Measurements from ENCODE around the gene TBK1. TPM values are rescaled to one million over a fixed set of nuclear protein-coding genes. Genes with fewer than 3 reads are reported as not detected.
A peak's percentile ranks its signal among the peaks of the same experiment; 100 is the strongest.

The TBK1 gene
- total RNA-seq, 1 experiment from 2014 or later = 15.9 TPM

DNA sequence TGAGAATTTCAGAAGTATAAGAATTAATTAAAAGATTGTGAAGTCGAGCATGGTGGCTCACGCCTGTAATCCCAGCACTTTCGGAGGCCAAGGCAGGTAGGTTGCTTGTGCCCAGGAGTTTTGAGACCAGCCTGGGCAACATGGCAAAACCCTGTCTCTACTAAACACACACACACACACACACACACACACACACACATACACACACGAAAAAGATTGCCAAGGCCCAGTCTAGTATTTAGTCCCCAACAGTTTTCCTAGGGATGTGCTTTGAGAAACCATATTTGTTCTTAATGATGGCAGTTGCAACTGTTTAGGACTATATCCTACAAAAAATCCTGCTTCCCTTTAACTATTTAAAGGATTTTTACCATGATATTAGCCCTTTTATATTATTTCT, 6.0 kb downstream of the TBK1 start (continued):
- TF ChIP-seq, protein P1, sequence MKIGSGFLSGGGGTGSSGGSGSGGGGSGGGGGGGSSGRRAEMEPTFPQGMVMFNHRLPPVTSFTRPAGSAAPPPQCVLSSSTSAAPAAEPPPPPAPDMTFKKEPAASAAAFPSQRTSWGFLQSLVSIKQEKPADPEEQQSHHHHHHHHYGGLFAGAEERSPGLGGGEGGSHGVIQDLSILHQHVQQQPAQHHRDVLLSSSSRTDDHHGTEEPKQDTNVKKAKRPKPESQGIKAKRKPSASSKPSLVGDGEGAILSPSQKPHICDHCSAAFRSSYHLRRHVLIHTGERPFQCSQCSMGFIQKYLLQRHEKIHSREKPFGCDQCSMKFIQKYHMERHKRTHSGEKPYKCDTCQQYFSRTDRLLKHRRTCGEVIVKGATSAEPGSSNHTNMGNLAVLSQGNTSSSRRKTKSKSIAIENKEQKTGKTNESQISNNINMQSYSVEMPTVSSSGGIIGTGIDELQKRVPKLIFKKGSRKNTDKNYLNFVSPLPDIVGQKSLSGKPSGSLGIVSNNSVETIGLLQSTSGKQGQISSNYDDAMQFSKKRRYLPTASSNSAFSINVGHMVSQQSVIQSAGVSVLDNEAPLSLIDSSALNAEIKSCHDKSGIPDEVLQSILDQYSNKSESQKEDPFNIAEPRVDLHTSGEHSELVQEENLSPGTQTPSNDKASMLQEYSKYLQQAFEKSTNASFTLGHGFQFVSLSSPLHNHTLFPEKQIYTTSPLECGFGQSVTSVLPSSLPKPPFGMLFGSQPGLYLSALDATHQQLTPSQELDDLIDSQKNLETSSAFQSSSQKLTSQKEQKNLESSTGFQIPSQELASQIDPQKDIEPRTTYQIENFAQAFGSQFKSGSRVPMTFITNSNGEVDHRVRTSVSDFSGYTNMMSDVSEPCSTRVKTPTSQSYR (CRISPR knock-in tag; IDR thresholded peaks at IDR 0.05) = no peak

DNA sequence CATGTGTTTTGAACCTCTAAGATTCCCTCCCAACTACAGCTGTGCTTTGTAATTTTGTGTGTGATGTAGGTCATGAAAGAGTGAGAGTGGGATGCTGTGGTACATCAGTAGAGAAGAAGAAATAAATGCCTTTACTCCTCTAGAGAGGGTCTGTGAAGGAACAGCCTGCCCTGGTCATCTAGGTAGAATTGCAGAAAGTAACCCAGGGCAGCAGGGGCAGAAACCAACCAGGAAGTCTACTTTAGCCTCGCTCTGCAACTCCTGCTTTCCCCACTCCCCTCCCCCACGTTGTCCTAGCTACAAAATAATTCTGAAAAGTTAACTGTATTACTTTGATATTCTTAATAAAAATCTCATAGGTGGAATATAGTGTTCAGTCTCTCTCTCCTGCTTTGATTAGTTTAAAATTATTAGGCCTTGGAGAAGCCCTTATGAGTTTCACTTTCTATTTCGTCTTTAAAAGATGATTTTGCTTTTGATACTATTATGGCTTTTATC, 7.5 kb downstream of the TBK1 start:
- Mint-ChIP-seq H3K4me3 (no peak overlapping the region), H3K27me3 (ENCODE audit: low read depth) (no peaks in the 10 kb centered on the region), H3K27ac (peak overlapping the region; percentile 52), H3K4me1 (peaks cover 9% of the 10 kb centered on the region), H3K36me3 (peaks cover 27% of the 10 kb centered on the region), H3K9me3 (no peaks in the 10 kb centered on the region)
- ChIA-PET CTCF (interaction anchor here (1.0 to 1.1 kb wide), 2 partner anchors 8 to 149 kb away, joined by 3 read pairs; no protein-coding TSS in a partner anchor), POLR2A (no interaction called here)
- TF ChIP-seq, protein P2, sequence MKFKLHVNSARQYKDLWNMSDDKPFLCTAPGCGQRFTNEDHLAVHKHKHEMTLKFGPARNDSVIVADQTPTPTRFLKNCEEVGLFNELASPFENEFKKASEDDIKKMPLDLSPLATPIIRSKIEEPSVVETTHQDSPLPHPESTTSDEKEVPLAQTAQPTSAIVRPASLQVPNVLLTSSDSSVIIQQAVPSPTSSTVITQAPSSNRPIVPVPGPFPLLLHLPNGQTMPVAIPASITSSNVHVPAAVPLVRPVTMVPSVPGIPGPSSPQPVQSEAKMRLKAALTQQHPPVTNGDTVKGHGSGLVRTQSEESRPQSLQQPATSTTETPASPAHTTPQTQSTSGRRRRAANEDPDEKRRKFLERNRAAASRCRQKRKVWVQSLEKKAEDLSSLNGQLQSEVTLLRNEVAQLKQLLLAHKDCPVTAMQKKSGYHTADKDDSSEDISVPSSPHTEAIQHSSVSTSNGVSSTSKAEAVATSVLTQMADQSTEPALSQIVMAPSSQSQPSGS (CRISPR knock-in tag; IDR thresholded peaks at IDR 0.05; ENCODE audit: borderline replicate concordance, low read depth) = no peak
- TF ChIP-seq, protein P3, sequence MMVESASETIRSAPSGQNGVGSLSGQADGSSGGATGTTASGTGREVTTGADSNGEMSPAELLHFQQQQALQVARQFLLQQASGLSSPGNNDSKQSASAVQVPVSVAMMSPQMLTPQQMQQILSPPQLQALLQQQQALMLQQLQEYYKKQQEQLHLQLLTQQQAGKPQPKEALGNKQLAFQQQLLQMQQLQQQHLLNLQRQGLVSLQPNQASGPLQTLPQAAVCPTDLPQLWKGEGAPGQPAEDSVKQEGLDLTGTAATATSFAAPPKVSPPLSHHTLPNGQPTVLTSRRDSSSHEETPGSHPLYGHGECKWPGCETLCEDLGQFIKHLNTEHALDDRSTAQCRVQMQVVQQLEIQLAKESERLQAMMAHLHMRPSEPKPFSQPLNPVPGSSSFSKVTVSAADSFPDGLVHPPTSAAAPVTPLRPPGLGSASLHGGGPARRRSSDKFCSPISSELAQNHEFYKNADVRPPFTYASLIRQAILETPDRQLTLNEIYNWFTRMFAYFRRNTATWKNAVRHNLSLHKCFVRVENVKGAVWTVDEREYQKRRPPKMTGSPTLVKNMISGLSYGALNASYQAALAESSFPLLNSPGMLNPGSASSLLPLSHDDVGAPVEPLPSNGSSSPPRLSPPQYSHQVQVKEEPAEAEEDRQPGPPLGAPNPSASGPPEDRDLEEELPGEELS (CRISPR knock-in tag; IDR thresholded peaks at IDR 0.05) = no peak
- TF ChIP-seq GRHL2 (CRISPR knock-in tag; IDR thresholded peaks at IDR 0.05; ENCODE audit: insufficient replicate concordance, severe bottlenecking) (no peak), ETV6 (CRISPR knock-in tag; IDR thresholded peaks at IDR 0.05) (no peak), FOXJ3 (CRISPR knock-in tag; IDR thresholded peaks at IDR 0.05; ENCODE audit: borderline replicate concordance) (no peak), ZNF219 (CRISPR knock-in tag; IDR thresholded peaks at IDR 0.05; ENCODE audit: borderline replicate concordance) (no peak), TP53 (CRISPR knock-in tag; IDR thresholded peaks at IDR 0.05) (no peak), FOXK1 (CRISPR knock-in tag; IDR thresholded peaks at IDR 0.05) (no peak), ATF1 (CRISPR knock-in tag; IDR thresholded peaks at IDR 0.05) (no peak), ZNF138 (CRISPR knock-in tag; conservative IDR thresholded peaks at IDR 0.05) (no peak), CREB1 (CRISPR knock-in tag; IDR thresholded peaks at IDR 0.05) (no peak)
- TF ChIP-seq, protein P4, sequence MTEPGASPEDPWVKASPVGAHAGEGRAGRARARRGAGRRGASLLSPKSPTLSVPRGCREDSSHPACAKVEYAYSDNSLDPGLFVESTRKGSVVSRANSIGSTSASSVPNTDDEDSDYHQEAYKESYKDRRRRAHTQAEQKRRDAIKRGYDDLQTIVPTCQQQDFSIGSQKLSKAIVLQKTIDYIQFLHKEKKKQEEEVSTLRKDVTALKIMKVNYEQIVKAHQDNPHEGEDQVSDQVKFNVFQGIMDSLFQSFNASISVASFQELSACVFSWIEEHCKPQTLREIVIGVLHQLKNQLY (CRISPR knock-in tag; IDR thresholded peaks at IDR 0.05) = no peak
- ATAC-seq = 0 out of 2 replicates have a peak, but pooled peaks have one; percentile 38
- DNase-seq (ENCODE audit: low spot score) = no peak

DNA sequence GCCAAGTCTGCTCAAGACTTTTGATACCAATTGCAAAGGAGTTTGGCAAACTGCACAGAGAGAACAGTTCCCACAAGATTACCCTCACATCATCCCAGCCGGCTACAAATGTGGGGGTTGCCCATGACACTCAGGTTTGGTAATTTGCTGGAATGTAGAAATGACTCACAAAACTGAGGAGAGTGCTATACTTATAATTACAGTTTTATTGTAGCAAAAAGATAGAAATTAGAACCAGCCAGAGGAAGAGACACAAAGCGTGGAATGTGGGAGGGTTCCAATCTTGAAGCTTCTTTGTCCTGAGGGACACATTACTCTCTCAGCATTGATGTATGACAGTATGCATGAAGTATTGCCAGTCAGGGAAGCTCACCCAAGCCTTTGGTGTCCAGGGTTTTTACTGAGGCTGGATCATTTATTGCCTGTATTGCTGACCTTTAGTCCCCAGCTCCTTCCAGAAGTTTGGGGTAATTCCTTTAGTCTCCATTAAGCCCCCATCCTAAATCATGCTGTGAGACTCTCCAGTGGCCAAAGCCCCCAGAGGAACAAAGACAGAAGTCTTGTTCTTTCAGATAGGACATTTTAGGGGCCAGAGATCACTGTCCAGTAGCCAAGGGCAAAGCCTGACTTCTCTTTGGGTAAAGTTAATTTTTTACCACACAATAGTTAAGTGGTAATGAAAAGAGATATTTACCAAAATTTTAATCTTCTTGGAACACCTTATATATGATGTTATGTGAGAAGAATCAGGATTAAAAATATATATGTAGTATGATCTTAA, 9.9 kb downstream of the TBK1 start:
- H3K4me3 Mint-ChIP-seq = no peak overlapping the region
- H3K4me1 Mint-ChIP-seq = peaks cover 9% of the 10 kb centered on the region
- H3K27ac Mint-ChIP-seq = peak overlapping the region; percentile 72; the same call in 1 of the 2 replicates
- ChIA-PET POLR2A (no interaction called here), CTCF (interaction anchor here (0.8 kb wide), 1 partner anchor 334 kb away, joined by 3 read pairs; no protein-coding TSS in a partner anchor)
- ATAC-seq (no peak), DNase-seq (ENCODE audit: low spot score) (no peak)
- peaks cover 33% of the 10 kb centered on the region for H3K36me3 Mint-ChIP-seq
- no peaks in the 10 kb centered on the region for H3K9me3 Mint-ChIP-seq
- H3K27me3 Mint-ChIP-seq (ENCODE audit: low read depth) = no peaks in the 10 kb centered on the region
- TF ChIP-seq, protein P5, sequence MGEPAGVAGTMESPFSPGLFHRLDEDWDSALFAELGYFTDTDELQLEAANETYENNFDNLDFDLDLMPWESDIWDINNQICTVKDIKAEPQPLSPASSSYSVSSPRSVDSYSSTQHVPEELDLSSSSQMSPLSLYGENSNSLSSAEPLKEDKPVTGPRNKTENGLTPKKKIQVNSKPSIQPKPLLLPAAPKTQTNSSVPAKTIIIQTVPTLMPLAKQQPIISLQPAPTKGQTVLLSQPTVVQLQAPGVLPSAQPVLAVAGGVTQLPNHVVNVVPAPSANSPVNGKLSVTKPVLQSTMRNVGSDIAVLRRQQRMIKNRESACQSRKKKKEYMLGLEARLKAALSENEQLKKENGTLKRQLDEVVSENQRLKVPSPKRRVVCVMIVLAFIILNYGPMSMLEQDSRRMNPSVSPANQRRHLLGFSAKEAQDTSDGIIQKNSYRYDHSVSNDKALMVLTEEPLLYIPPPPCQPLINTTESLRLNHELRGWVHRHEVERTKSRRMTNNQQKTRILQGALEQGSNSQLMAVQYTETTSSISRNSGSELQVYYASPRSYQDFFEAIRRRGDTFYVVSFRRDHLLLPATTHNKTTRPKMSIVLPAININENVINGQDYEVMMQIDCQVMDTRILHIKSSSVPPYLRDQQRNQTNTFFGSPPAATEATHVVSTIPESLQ (CRISPR knock-in tag; IDR thresholded peaks at IDR 0.05) = no peak
- TF ChIP-seq, protein P1 (CRISPR knock-in tag; IDR thresholded peaks at IDR 0.05) = no peak
- TF ChIP-seq ATF1 (CRISPR knock-in tag; IDR thresholded peaks at IDR 0.05) = no peak
- TF ChIP-seq, protein P6, sequence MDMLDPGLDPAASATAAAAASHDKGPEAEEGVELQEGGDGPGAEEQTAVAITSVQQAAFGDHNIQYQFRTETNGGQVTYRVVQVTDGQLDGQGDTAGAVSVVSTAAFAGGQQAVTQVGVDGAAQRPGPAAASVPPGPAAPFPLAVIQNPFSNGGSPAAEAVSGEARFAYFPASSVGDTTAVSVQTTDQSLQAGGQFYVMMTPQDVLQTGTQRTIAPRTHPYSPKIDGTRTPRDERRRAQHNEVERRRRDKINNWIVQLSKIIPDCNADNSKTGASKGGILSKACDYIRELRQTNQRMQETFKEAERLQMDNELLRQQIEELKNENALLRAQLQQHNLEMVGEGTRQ (CRISPR knock-in tag; IDR thresholded peaks at IDR 0.05) = no peak
- TF ChIP-seq ESRRA (CRISPR knock-in tag; IDR thresholded peaks at IDR 0.05; ENCODE audit: borderline replicate concordance) = no peak
